ENCODE data around the gene ZNF580.
A peak's percentile ranks its signal among the peaks of the same experiment; 100 is the strongest.

Gene ZNF580

DNA sequence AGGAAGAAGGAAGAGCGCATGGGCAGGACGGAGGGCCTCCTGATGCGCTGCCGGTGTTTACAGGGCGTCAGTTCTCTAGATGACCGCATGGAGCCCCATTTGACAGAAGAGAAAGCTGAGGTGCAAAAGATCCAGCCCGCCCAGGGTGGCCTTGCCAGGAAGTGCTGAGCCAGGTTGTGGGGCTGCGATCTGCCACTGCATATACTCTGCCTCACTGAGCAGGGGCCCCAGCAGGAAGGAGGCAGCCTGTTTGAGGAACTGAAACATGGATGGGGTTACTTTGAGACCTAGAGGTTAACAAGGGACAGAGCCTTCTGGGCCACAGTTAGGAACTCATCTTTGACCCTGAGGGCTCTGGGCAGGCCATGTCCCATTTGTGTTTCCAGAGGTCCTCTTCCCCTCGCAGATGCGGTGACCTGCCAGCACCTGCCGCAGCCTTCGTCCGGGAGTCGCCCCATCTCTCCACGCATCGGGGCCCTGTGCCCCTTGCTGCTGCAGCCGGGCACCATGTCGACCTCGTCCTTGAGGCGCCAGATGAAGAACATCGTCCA is 37.4 kb downstream of the ZNF580 start:
- TF ChIP-seq, protein P1, sequence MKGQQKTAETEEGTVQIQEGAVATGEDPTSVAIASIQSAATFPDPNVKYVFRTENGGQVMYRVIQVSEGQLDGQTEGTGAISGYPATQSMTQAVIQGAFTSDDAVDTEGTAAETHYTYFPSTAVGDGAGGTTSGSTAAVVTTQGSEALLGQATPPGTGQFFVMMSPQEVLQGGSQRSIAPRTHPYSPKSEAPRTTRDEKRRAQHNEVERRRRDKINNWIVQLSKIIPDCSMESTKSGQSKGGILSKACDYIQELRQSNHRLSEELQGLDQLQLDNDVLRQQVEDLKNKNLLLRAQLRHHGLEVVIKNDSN (IDR thresholded peaks at IDR 0.05): no peak
- no peak for TF ChIP-seq TEAD4 (IDR thresholded peaks at IDR 0.05)
- no peak for TF ChIP-seq TCF12 (IDR thresholded peaks at IDR 0.05; ENCODE audit: low read depth)
- TF ChIP-seq CEBPB (IDR thresholded peaks at IDR 0.05): no peak
- TF ChIP-seq EGR1 (IDR thresholded peaks at IDR 0.05): no peak
- TF ChIP-seq TAF1 (IDR thresholded peaks at IDR 0.05; ENCODE audit: low read depth): no peak
- no peak for TF ChIP-seq YY1 (IDR thresholded peaks at IDR 0.05; ENCODE audit: low read depth)
- TF ChIP-seq, protein P2, sequence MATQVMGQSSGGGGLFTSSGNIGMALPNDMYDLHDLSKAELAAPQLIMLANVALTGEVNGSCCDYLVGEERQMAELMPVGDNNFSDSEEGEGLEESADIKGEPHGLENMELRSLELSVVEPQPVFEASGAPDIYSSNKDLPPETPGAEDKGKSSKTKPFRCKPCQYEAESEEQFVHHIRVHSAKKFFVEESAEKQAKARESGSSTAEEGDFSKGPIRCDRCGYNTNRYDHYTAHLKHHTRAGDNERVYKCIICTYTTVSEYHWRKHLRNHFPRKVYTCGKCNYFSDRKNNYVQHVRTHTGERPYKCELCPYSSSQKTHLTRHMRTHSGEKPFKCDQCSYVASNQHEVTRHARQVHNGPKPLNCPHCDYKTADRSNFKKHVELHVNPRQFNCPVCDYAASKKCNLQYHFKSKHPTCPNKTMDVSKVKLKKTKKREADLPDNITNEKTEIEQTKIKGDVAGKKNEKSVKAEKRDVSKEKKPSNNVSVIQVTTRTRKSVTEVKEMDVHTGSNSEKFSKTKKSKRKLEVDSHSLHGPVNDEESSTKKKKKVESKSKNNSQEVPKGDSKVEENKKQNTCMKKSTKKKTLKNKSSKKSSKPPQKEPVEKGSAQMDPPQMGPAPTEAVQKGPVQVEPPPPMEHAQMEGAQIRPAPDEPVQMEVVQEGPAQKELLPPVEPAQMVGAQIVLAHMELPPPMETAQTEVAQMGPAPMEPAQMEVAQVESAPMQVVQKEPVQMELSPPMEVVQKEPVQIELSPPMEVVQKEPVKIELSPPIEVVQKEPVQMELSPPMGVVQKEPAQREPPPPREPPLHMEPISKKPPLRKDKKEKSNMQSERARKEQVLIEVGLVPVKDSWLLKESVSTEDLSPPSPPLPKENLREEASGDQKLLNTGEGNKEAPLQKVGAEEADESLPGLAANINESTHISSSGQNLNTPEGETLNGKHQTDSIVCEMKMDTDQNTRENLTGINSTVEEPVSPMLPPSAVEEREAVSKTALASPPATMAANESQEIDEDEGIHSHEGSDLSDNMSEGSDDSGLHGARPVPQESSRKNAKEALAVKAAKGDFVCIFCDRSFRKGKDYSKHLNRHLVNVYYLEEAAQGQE (IDR thresholded peaks at IDR 0.05; ENCODE audit: low read depth): no peak
- TF ChIP-seq ZBTB7A (IDR thresholded peaks at IDR 0.05; ENCODE audit: low read depth): no peak

DNA sequence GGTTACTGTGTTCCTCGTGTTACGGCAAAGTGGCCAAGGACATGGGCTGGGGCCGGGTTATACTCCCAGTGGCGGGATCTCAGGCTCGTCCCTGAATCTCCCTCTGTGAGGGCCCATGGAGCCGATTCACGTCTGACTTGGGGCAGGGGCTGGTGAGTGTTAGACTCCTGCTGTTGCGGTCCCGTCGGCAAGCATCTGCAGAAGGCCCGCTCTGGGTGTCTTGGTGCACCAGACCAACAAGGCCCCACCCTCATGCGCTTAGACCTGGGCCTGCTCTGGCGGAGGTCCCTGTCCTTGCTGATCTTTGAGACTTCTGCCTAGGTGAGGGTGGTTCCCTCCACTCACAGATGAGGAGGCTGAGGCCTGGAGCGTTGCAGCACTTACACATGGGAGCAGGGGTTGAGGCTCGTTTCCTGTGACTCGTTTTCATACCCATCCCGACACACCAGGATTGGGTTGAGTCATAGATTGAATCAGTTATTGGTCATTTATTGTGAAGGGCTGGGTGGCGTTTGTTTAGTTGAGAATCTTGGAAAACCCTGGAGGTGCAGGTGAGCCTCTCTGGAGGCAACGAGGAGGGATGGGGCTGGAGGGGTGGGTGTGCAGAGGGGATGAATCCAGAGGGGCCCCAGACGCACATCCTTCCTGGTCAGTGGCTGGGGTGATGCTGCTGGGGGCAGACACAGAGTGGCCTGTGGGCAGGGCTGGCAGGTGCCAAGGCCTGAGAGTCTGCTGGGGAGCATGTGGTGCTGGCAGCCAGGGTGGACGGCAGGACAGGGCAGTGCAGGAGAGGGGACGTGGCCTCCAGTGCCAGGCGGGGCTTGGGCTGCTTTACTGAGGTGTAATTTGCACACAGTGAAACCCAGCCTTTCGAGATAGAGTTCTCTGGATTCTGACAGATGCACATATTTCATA is 38.8 kb downstream of the ZNF580 start:
- TF ChIP-seq ZBTB7A (IDR thresholded peaks at IDR 0.05; ENCODE audit: low read depth): no peak
- no peak for TF ChIP-seq FOXM1 (IDR thresholded peaks at IDR 0.05; ENCODE audit: borderline replicate concordance, low read depth)
- no peak for TF ChIP-seq RAD21 (IDR thresholded peaks at IDR 0.05; ENCODE audit: low read depth)
- no peak for TF ChIP-seq CREB1 (IDR thresholded peaks at IDR 0.05; ENCODE audit: low read depth)
- no peak for TF ChIP-seq EP300 (IDR thresholded peaks at IDR 0.05; ENCODE audit: borderline replicate concordance)
- no peak for TF ChIP-seq TCF12 (IDR thresholded peaks at IDR 0.05; ENCODE audit: low read depth)
- TF ChIP-seq EGR1 (IDR thresholded peaks at IDR 0.05): no peak
- no peak for TF ChIP-seq TEAD4 (IDR thresholded peaks at IDR 0.05)
- TF ChIP-seq CEBPB (IDR thresholded peaks at IDR 0.05): no peak
- TF ChIP-seq YY1 (IDR thresholded peaks at IDR 0.05; ENCODE audit: low read depth): no peak
- TF ChIP-seq, protein P3, sequence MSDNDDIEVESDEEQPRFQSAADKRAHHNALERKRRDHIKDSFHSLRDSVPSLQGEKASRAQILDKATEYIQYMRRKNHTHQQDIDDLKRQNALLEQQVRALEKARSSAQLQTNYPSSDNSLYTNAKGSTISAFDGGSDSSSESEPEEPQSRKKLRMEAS (IDR thresholded peaks at IDR 0.05): no peak
- TF ChIP-seq NFIC (IDR thresholded peaks at IDR 0.05): no peak
- no peak for TF ChIP-seq TAF1 (IDR thresholded peaks at IDR 0.05; ENCODE audit: low read depth)
- TF ChIP-seq, protein P1 (IDR thresholded peaks at IDR 0.05): no peak
- TF ChIP-seq, protein P2 (IDR thresholded peaks at IDR 0.05; ENCODE audit: low read depth): no peak

DNA sequence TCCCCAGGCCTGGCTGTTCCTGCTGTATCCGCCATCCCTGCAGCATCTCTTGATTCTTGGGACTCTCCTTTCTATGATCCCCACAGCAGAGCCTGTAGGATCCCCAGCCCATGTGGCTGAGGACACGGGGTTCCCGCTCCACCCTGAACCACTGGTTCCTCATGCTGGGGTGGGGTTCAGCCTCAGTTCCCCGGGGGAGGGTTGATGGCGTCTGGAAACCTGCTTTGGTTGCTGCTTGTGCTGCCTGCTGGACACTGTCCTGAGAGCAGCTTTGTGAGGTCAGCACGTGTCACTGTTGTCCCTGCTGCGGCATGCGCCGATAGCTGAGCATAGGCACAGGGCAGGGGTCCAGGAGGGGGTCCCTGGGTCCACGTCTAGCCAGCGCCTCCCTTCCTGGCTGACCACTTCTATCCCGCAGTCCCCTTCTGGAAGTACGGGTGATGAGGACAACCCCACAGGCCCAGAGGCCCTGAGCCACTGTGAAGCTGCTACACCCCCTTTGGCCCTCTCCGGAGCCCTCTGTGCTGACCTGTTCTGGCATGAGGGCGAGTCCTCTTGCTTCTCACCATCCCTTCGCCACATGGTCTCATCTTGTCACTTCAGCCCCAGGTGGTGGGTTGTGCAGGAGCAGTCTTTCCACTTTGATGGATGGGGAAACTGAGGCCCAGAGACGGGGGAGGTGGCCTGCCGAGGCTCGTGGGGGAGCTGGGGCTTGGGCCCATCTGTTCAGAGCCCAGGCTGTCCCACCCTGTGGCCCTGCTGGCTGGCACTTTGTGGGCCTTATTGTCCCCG is 39.7 kb downstream of the ZNF580 start:
- TF ChIP-seq CEBPB (IDR thresholded peaks at IDR 0.05): no peak

DNA sequence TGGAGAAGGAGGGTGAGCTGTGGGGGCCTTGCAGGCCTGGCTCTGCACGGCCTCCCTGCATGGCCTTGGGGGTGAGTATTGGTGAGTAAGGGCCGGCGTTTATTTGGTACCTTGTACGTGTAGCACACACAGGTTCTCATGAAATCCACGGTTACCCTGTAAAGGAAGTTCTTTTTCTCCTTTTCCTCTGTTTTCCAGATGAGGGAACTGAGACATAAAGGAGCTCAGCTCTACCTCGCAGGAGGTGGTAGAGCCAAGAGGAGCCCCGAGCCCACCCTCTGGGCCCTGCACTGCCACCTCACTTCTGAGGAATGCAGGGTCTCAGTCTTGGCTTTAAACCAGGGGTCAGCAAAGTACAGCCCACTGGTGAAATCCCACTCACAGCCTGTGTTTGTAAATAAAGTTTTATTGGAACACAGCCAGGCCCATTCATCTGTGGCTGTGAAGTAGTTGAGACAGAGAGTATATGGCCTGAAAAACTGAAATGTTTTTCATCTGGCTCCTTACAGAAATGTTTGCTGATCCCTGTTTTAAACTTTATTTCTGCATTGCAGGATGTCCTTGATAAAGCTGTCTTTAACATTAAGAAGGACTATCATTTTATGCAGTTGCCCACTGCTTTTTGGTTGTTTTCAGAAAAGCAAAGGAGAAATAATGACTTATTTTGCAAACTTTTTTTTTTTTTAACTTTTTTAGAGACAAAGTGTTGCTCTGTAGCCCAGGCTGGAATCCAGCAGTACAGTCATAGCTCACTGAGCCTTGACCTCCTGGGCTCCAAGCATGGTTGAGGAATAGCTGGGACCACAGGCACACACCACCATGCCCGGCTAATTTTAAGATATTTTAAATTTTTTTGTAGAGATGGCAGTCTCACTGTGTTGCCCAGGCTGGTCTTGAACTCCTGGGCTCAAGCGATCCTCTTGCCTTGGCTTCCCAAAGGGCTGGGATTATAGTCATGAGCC is 40.6 kb downstream of the ZNF580 start:
- 0 out of 2 replicates have a peak, but pooled peaks have one; percentile 6 for TF ChIP-seq NFIC (IDR thresholded peaks at IDR 0.05)
- TF ChIP-seq ZBTB7A (IDR thresholded peaks at IDR 0.05; ENCODE audit: low read depth): no peak
- TF ChIP-seq CREB1 (IDR thresholded peaks at IDR 0.05; ENCODE audit: low read depth): no peak
- no peak for TF ChIP-seq TCF12 (IDR thresholded peaks at IDR 0.05; ENCODE audit: low read depth)

Measured in Ishikawa (cell line).